GM19240 (cell line): ENCODE data around the gene FARS2.
A peak's percentile ranks its signal among the peaks of the same experiment; 100 is the strongest.

Source experiments
- DNase-seq: peaks from one replicate; pipeline ENCODE4 v3.0.0; 2011; ENCODE audit warnings: low spot score; ENCODE audit not compliant: insufficient read length

Gene FARS2

DNA sequence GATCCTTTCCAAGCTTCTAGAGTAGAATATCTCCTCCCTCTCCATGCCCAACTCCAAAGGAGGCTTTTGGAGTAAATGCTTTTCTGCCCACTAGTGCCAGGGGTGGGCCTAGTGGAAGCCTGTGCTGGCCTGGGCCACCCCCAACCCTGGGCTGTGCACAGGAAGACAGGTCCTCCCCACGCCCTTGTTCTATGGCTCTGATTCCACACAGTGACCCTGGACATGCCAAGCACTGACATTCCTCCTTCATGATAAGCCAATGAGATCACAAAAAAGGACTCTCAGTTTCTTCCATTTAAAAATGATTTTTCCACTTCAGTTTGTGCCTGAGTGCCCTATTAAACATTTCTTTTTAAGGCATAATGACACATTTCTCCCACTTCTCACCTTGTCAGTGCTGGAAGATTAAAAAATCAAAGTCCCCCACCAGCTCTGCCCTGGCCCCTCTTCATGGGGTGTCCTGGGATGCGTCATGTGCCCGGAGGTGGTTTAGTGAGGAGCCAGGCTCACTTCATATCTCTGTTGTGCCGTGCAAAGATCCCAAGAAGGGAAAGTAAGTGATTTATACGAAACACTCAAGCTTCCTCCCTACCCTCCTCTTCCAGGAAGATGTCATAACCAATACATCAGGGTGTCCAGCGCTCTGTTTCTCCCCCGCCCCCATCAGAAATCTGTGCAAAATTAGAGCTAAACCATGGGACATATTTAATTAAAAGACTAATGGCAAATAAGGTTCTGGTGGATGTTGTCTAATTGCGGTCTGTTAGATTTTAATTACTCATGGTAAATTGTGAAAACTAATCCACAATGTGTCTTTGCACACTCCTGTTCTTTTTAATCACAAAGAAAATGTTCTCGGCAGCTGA, 490.4 kb downstream of the FARS2 start:
- no peak for DNase-seq

GRCh38 chr6:5752391-5752680, 491.0 kb downstream of the FARS2 start:
- no peak for DNase-seq

- no peak for DNase-seq
These were observed 491.9 kb downstream of the FARS2 start for GRCh38 chr6:5753209-5753608.

GRCh38 chr6:5754904-5755303, 493.6 kb downstream of the FARS2 start:
- no peak for DNase-seq

GRCh38 chr6:5759571-5759970, 498.3 kb downstream of the FARS2 start:
- no peak for DNase-seq

DNA sequence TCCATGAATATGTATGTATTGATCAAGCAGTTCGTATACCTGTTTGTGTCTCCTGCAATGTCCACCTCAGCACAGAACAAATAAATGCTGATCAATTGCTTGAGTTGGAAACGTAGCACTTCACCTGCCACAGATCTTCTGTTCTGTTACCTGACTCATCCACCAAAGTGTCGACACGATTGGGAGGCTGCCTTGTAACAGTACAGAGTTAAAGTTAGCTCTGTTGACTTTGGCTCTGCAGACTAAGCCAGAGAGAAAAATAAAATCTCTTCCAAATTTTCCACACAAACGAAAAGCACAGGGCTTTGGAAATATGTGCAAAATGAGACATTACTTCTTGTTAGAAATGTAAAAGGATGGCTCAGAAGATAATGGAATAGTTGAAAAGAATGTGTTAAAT, 500.1 kb downstream of the FARS2 start:
- DNase-seq: no peak

GRCh38 chr6:5762561-5762968, 501.3 kb downstream of the FARS2 start:
- no peak for DNase-seq

GRCh38 chr6:5763407-5763806, 502.1 kb downstream of the FARS2 start:
- DNase-seq: no peak

- no peak for DNase-seq
These were observed 502.6 kb downstream of the FARS2 start for GRCh38 chr6:5763871-5764270.

DNA sequence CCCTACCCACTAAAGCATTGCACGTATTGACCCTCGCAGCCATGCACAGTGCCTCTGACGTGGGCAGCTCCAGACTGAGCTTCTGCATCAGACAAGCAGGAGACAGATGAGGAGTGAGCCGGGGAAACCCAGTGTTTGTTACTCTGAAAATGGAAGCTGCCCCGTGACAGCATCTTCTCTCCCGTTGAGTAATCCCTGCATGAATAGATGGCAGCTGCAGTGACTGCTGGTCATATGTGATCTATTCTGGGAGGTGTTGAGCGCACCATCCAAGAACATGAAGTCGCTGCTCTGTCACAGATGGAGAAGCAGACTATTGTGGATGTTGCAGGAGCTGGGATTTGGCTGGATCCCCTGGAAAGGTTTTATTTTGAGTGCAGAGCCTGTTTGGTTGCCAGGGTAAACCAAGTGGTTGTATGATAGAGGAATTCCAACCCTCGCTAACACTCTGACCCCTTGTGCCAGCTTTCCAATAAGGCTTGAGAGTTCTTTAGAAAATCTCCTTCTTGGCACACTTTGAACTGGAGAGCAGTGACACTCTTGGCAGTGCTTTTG, 503.2 kb downstream of the FARS2 start:
- peak; percentile 19 for DNase-seq

DNA sequence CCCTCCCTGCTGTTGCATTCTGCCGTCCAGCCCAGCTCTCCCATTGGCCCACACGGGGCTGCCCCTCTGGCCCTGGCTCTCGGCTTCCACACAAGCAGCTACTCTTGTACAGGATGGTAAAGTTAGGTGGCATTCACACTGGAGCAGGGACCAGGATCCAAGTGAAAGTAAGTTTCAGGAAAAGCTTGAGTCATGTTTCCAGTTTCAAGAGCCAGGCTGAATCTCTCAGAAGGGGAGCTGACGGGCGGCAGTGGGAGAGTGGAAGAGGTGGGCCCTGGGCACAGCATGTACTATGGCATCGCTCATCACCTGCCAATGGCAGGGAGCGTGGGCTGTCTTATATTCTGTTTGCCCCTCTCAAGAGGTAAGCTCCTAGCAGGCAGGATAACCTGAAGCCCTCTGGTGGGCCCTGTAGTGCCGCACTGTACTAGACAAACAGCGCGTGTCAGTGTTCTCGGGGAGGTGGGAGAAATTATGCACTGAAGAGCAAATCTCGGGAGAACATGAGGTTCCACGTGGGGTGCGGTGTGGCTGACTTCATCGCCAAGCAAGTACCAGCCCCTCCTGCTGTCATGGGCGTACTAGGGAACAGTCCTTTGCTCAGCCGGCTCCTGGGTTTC, 503.9 kb downstream of the FARS2 start:
- DNase-seq: no peak

DNA sequence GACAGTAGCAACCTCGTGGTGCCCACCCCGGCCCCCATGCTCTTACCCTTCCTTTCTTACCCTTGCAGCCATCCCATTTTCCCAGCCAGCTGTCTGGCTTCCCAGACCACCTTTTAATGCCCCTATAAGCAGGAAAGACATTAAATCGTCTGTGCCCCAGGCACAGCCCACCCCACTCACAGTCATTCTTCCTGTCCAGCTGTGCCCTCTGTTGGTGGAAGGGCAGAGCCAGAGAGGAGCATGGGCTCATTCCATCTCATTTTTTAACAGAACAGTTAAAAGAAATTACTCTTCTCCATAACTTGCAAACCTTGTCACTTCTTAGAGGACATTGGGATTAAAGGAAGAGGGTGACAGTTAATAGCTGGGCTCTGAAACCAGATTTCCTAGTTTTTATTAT, 504.9 kb downstream of the FARS2 start:
- no peak for DNase-seq

- no peak for DNase-seq
These were observed 506.2 kb downstream of the FARS2 start for GRCh38 chr6:5767471-5767870.

- no peak for DNase-seq
These were observed 509.9 kb downstream of the FARS2 start for GRCh38 chr6:5771211-5771610.

DNA sequence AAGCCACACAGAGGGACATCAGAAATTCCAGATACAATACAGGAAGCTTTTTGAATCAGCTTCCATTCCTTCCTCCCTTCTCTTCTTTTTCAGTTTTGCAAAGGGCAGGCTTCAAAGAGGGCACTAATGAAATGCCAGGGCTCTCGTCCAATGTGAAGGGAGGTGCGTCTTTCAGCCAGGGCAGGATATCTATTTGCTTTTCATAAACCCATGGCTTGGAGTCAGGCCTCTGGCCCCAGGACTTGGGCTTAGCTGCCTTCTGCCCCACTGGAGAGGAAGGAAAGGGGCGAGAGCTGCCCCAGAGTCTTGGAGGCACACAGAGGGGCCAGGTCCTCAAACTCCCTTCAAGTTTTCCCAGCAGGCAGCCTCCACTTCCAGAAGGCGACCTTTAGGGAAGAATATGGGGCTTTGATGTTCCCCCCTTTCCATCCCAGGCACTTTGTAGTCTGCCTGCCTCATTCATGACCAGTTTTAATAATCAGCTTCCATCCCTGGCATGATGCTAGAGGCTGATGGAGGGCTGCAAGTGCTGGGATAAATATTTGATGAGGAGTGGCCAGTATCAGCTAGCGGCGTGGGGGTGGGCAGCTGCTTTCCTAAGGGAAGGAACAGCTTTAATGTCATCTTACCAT, 510.6 kb downstream of the FARS2 start:
- no peak for DNase-seq

DNA sequence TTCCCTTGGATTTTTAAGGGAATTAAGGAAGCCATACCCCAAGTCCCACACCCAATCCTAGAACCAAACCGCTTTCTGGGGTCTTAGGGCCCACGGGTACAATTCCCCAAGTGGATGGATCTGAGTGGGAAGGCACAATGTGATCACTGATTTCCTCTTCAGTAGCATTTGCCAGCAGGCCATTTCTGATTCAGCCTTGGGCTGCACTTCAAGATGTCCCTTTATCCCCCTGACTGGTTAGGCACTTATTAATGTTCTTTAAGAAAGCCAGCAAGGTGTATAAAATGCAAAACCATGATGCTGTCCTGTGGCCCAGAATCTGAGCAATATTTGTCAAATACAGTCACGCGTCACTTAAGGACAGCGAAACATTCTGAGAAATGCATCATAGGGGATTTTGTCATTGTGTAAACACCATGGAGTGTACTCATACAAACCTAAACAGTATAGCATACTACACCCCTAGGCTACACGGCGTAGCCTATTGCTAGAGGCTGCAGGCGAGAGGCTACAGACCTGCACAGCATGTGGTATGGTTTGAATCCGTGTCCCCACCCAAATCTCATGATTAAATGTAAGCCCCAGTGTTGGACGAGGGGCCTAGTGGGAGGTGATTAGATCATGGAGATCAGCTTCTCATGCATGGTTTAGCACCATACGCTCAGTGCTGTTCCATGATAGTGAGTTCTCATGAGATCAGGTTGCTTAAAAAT, 511.3 kb downstream of the FARS2 start:
- DNase-seq: no peak

DNA sequence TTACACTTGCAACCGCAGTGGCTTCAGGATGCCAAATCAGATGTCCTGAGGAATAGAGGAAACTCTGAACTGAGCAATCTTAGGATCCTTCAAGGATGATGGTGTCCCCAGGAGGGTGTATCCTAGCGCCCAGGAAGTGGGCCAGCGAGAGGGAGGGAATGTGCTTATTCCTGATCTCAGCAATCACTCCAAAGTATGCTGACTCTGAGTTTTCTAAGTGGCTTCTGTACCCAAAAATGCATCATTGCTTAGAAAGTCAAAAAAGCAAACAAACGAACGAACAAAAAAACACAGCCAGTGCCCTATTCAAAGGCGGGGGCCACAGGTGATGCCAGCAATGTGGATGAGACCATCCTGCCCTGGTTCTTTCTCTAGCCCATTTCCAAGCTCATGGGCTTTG, 514.8 kb downstream of the FARS2 start:
- DNase-seq: no peak

GRCh38 chr6:5776706-5777390, 515.5 kb downstream of the FARS2 start:
- no peak for DNase-seq

DNA sequence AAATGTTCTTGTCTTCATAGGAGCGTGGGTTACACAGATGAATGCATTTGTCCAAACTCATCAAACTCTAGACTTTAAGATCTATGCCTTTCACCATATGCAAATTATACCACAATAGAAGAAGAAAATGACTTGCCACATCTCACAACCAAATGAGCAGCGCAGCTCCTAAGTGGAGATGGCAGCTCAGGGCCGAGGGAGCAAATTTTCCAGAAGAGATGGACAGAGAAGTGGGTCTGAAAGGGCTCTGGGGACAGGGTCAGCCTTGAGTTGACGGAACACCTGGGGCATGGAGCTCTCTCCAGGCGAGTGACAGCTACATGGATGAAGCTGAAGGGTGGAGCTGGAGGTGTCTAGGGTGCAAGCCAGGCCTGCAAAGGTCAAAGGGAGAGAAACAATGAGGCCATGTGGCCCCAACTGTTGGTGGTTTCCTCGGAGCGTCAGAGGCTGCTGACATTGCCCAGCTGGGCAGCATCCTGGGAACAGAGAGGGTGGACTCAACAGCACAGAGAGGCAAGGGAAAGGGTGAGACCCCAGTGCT, 517.1 kb downstream of the FARS2 start:
- no peak for DNase-seq

GRCh38 chr6:5778906-5779305, 517.6 kb downstream of the FARS2 start:
- DNase-seq: no peak

DNA sequence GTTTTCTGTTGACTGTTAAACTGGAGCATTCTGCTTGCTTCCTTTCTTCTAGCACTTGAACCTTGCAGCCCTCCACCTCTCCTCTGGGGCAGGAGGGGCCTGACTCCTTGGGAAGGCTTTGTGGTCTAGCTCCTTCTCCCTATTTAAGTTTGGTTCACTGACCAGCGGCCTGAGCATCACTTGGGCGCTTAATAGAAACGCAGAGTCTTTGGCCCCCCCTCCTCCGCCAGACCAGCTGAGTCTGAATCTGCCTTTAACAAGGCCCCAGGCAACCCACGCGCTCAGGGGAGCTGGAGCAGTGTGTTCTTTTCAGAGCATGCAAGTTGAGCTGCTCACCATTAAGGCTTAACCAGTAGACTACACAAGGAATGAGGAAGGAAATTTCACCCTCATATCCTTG, 519.7 kb downstream of the FARS2 start:
- DNase-seq: no peak
